ENCODE results near the gene ARHGAP4.

ARHGAP4 gene

DNA sequence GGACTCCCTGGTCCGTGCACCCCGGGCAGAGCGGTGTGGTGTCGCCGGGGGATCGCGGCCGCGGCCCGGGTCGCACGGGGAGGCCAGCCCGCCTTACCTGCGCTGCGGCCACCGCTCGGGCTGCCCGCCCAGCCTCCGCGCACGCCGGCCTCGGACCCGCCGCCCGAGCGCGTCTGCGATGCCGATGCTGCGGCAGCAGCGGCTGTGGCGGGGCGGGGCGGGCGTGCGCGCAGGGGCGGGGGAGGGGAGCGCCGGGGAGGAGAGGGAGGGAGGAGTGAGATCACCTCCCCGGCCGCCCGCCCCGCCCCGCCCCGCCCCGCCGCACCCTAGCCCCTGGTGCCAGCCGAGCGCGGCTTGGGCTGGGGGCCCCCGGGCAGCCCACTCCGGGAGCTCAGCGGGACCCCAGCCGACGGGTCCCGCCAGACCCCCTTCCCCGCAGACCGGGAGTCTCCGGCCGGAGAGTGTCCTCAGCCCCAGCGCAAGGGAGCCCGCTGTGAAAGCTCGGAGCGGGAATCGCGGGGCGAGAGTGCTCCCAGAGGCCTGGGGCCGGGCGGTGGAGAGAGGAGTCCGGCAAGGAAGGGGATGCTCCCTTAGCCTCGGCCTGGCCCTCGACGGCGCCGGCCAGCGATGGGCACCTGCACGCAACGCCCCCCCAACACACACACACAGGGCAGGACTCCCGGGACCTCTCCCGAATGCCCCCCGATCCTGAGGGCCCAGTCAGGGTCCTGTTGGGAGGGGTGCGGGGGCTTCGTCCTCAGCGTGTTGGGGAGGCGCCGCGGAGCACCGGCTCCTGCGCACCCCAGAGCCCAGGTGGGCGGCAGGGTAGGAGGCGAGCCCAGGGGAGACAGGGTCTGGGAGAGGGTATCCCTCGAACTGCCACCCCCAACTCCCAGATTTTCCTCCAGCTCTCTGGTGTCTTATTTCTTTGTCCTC, 39.8 kb downstream of the ARHGAP4 start, which contains the start of gene L1CAM:
L1CAM (minus strand) TSS at position 206 of the 936 bp plus-strand sequence. CDS start 10,337 bp downstream, outside the sequence.
- TF ChIP-seq, protein P1, sequence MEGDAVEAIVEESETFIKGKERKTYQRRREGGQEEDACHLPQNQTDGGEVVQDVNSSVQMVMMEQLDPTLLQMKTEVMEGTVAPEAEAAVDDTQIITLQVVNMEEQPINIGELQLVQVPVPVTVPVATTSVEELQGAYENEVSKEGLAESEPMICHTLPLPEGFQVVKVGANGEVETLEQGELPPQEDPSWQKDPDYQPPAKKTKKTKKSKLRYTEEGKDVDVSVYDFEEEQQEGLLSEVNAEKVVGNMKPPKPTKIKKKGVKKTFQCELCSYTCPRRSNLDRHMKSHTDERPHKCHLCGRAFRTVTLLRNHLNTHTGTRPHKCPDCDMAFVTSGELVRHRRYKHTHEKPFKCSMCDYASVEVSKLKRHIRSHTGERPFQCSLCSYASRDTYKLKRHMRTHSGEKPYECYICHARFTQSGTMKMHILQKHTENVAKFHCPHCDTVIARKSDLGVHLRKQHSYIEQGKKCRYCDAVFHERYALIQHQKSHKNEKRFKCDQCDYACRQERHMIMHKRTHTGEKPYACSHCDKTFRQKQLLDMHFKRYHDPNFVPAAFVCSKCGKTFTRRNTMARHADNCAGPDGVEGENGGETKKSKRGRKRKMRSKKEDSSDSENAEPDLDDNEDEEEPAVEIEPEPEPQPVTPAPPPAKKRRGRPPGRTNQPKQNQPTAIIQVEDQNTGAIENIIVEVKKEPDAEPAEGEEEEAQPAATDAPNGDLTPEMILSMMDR (IDR thresholded peaks at IDR 0.05; ENCODE audit: low read length, missing control alignments): no peak
- DNase-seq (ENCODE audit: low read depth): no peak
- H3K4me3 ChIP-seq (replicated peaks; ENCODE audit: low read depth, low read length): no peak within 1 kb of the TSS

- TF ChIP-seq, protein P1 (IDR thresholded peaks at IDR 0.05; ENCODE audit: low read length, missing control alignments): no peak
Observed at GRCh38 chrX:153885208-153885787, 40.8 kb downstream of the ARHGAP4 start.

DNA sequence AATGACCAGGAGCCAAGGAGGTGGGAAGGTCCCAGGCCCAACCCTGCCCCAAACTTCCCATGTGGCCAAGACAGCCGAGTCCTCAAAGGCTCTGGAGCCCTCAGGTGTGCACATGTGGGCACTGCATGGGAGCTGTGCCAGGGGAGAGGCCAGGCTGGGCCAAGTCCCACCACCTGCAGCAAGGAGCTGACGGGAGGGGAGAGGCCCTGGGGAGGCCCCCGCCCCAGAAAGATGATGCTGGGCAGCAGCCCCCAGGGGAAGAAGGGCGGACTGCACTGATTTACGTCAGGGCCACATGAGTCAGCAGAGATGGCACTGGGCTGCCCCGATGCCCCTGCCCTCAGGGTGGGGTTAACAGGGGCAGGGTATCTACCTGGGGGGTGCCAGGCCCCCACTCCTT, 41.5 kb downstream of the ARHGAP4 start:
- no peak for DNase-seq (ENCODE audit: low read depth)
- TF ChIP-seq, protein P1 (IDR thresholded peaks at IDR 0.05; ENCODE audit: low read length, missing control alignments): no peak
- H3K4me3 ChIP-seq (replicated peaks; ENCODE audit: low read depth, low read length): no peak overlapping the region

More at GRCh38 chrX:153885208-153885787, 40.8 kb downstream of the ARHGAP4 start:
- DNase-seq (ENCODE audit: low read depth): no peak
- no peak overlapping the region for H3K4me3 ChIP-seq (replicated peaks; ENCODE audit: low read depth, low read length)

- TF ChIP-seq, protein P1 (IDR thresholded peaks at IDR 0.05; ENCODE audit: low read length, missing control alignments): no peak
- no peak for DNase-seq (ENCODE audit: low read depth)
- H3K4me3 ChIP-seq (replicated peaks; ENCODE audit: low read depth, low read length): no peak overlapping the region
Observed at GRCh38 chrX:153884136-153884535, 41.9 kb downstream of the ARHGAP4 start.

GRCh38 chrX:153883163-153883843, 42.8 kb downstream of the ARHGAP4 start:
- TF ChIP-seq, protein P1 (IDR thresholded peaks at IDR 0.05; ENCODE audit: low read length, missing control alignments): no peak
- no peak overlapping the region for H3K4me3 ChIP-seq (replicated peaks; ENCODE audit: low read depth, low read length)
- DNase-seq (ENCODE audit: low read depth): no peak

GRCh38 chrX:153882557-153882956, 43.5 kb downstream of the ARHGAP4 start:
- DNase-seq (ENCODE audit: low read depth): no peak
- H3K4me3 ChIP-seq (replicated peaks; ENCODE audit: low read depth, low read length): no peak overlapping the region
- TF ChIP-seq, protein P1 (IDR thresholded peaks at IDR 0.05; ENCODE audit: low read length, missing control alignments): no peak
